Transverse colon (tissue), 4 donors: ENCODE data around the gene PDZRN3.

ENCODE experiments used
- EP300 ChIP-seq: sonication (generic); formaldehyde crosslinking; IDR thresholded peaks from one replicate; pipeline ENCODE4 v1.6.1; 2017; ENCODE audit warnings: antibody characterized with exemption, low read depth
- POLR2A ChIP-seq: fragments of 450-650 bp; IDR thresholded peaks from one replicate; pipeline ENCODE4 v1.6.1; 2016; ENCODE audit warnings: antibody characterized with exemption, mild to moderate bottlenecking, moderate library complexity
- POLR2AphosphoS5 ChIP-seq, 3 donors: sonication (generic); formaldehyde crosslinking; IDR thresholded peaks; one replicate each; pipeline ENCODE4 v1.6.1; 2016; ENCODE audit warnings: antibody characterized with exemption in 3 of 3
- TF ChIP-seq, protein P1 (sequence below), 5 experiments: fragments of 200-600 bp in 3 of 5; fragments of 450-650 bp in 2 of 5; sonication (generic) in 3 of 5; IDR thresholded peaks; 1 replicate in 2 of 5; 2 replicates in 3 of 5; pipeline ENCODE4 v1.5.1; 2016 to 2017; ENCODE audit warnings: antibody characterized with exemption in 5 of 5, inconsistent platforms in 3 of 5, mild to moderate bottlenecking in 2 of 5, moderate library complexity in 1 of 5

DNA sequence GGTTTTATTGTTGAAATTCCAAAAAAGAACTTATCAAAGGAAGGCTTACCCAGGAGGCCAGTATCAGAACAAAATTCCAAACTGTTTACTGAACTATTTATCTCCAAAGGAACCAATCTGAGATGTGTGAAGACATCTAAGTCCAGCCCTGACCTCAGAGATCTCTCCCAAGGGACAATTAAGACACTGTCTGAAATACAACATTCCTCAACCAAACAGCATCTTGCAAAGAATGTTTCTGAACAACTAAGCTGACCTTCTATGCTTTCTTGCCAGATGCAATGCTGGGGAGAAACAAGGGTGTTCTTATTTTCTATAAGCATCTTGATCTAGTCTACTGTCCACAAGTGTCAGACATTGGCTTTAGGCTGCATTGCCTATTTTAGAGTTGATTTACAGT, 13.6 kb downstream of the PDZRN3 start:
- TF ChIP-seq, protein P1, sequence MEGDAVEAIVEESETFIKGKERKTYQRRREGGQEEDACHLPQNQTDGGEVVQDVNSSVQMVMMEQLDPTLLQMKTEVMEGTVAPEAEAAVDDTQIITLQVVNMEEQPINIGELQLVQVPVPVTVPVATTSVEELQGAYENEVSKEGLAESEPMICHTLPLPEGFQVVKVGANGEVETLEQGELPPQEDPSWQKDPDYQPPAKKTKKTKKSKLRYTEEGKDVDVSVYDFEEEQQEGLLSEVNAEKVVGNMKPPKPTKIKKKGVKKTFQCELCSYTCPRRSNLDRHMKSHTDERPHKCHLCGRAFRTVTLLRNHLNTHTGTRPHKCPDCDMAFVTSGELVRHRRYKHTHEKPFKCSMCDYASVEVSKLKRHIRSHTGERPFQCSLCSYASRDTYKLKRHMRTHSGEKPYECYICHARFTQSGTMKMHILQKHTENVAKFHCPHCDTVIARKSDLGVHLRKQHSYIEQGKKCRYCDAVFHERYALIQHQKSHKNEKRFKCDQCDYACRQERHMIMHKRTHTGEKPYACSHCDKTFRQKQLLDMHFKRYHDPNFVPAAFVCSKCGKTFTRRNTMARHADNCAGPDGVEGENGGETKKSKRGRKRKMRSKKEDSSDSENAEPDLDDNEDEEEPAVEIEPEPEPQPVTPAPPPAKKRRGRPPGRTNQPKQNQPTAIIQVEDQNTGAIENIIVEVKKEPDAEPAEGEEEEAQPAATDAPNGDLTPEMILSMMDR (IDR thresholded peaks at IDR 0.05): no peak
- no peak for TF ChIP-seq POLR2A
- no peak for TF ChIP-seq EP300
- TF ChIP-seq POLR2AphosphoS5 (IDR thresholded peaks at IDR 0.05): no peak
